ENCODE data around the gene PCSK6.

DNA sequence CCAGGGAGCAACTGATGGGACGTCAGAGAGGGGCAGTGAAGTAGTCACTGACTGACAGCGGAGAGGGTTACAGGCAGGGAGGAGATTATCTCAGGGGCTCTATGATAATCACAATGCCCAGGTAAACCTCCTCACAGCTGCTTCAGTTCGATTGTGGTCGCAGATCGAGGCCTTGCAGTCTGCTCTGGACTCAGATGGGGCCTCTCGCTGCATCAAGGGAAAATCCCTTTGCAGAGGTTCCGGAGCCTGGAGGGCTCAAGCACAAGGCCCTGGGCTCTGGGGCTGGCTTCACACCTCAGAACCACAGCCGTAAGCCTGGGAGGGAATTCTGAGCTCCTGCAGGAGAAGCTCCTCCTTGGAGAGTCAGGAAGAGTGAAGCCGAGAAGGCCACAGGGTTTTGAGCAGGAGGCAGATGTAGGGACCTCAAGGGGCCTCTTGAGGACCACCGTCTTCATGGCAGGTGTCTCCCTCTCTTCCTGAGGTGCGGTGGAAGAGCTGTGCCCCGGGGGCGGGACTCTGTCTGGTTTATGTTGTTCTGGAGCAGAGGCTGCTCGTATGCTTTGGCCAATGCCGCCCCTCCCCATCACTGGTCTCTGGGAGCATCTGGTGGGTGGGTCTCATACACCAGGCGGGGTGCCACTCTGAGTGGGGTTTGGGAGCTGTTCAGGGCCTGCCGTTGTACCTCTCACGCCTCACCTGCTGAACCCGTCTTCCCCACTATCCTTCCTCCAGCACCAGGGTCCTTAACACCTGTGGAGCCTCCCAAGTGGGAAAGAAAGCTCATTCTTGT lies 175.0 kb downstream of the PCSK6 start:
- TF ChIP-seq, protein P1, sequence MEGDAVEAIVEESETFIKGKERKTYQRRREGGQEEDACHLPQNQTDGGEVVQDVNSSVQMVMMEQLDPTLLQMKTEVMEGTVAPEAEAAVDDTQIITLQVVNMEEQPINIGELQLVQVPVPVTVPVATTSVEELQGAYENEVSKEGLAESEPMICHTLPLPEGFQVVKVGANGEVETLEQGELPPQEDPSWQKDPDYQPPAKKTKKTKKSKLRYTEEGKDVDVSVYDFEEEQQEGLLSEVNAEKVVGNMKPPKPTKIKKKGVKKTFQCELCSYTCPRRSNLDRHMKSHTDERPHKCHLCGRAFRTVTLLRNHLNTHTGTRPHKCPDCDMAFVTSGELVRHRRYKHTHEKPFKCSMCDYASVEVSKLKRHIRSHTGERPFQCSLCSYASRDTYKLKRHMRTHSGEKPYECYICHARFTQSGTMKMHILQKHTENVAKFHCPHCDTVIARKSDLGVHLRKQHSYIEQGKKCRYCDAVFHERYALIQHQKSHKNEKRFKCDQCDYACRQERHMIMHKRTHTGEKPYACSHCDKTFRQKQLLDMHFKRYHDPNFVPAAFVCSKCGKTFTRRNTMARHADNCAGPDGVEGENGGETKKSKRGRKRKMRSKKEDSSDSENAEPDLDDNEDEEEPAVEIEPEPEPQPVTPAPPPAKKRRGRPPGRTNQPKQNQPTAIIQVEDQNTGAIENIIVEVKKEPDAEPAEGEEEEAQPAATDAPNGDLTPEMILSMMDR (IDR thresholded peaks at IDR 0.05), result no peak
- TF ChIP-seq POLR2A (IDR thresholded peaks at IDR 0.05) (no peak), EP300 (IDR thresholded peaks at IDR 0.05) (no peak)

Measured in stomach (tissue), 4 donors.